Lower lobe of right lung (tissue), 2 donors: ENCODE data around the gene XPNPEP1. TPM values are rescaled to one million over a fixed set of nuclear protein-coding genes. Genes with fewer than 3 reads are reported as not detected.

Experiments
- ATAC-seq, 2 donors: fragments of 200-7000 bp; cut with Tn5 transposase; one replicate each; pipeline ENCODE4 v1.9.1; 2020 to 2022; ENCODE audit warnings: mild to moderate bottlenecking in 2 of 2, moderate library complexity in 2 of 2
- DNase-seq: peaks from one replicate; pipeline ENCODE4 v3.0.0-alpha.2; 2020
- H3K27ac ChIP-seq: fragments of 200-600 bp; one replicate; pipeline ENCODE4 v1.8.0; 2022
- H3K27me3 ChIP-seq: fragments of 200-600 bp; one replicate; pipeline ENCODE4 v1.8.0; 2022; ENCODE audit warnings: low read depth
- H3K36me3 ChIP-seq: fragments of 200-600 bp; one replicate; pipeline ENCODE4 v1.8.0; 2022; ENCODE audit warnings: mild to moderate bottlenecking
- H3K4me1 ChIP-seq: fragments of 200-600 bp; one replicate; pipeline ENCODE4 v1.8.0; 2022
- H3K4me3 ChIP-seq: fragments of 200-600 bp; one replicate; pipeline ENCODE4 v1.8.0; 2022; ENCODE audit warnings: mild to moderate bottlenecking
- H3K9me3 ChIP-seq: fragments of 200-600 bp; one replicate; pipeline ENCODE4 v1.8.0; 2022
- intact Hi-C: fragments of 100-400 bp; cut with DNase I; formaldehyde crosslinking; loops from one replicate; pipeline ENCODE4 v1.11.0; 2022
- total RNA-seq: library from RNA; stranded (reverse); fragmentation: NEBNext Ultra II Directional; extraction: Animal tissue kit (Norgen Biotek cat#: 25700); gene quantifications from one replicate; pipeline ENCODE4 v1.2.1, GENCODE V29; 2021
- TF ChIP-seq, protein P1 (sequence below): fragments of 200-600 bp; IDR thresholded peaks from one replicate; pipeline ENCODE4 v1.8.0; 2022; ENCODE audit warnings: antibody characterized with exemption, mild to moderate bottlenecking
- donor health status: DM: no; HTN: yes; CAD: no; lungs with severe emphysema.

Gene XPNPEP1
- total RNA-seq, 1 donor from 2014 or later = 52.1 TPM

DNA sequence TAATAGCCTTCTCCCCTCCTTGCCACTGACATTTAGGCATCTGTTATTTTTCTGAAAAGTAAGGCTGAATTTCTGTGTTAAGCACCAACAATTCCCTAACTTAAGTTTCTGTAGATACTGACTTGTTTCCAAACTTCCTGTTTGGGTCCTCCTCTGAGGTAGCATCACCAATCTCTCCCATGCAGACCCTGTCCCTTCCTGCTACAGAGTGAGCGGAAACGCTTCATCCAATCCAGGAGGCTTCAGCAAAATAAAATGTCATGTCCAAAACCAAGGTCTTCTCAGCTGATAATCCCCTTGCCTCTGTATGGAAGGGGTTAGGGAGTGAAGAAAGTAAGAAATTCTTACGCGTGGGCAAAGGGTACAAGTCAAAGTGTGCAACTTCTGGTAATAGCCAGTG lies 29.9 kb downstream of the XPNPEP1 start:
- no peak for DNase-seq
- Histone ChIP-seq H3K4me1 (peaks cover 36% of the 10 kb centered on the region), H3K27me3 (no peaks in the 10 kb centered on the region), H3K36me3 (peaks cover 34% of the 10 kb centered on the region), H3K27ac (peak overlapping the region; percentile 38), H3K4me3 (no peak overlapping the region), H3K9me3 (no peaks in the 10 kb centered on the region)
- no peak for ATAC-seq
- TF ChIP-seq, protein P1, sequence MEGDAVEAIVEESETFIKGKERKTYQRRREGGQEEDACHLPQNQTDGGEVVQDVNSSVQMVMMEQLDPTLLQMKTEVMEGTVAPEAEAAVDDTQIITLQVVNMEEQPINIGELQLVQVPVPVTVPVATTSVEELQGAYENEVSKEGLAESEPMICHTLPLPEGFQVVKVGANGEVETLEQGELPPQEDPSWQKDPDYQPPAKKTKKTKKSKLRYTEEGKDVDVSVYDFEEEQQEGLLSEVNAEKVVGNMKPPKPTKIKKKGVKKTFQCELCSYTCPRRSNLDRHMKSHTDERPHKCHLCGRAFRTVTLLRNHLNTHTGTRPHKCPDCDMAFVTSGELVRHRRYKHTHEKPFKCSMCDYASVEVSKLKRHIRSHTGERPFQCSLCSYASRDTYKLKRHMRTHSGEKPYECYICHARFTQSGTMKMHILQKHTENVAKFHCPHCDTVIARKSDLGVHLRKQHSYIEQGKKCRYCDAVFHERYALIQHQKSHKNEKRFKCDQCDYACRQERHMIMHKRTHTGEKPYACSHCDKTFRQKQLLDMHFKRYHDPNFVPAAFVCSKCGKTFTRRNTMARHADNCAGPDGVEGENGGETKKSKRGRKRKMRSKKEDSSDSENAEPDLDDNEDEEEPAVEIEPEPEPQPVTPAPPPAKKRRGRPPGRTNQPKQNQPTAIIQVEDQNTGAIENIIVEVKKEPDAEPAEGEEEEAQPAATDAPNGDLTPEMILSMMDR = no peak
- intact Hi-C loops = no loop called here

DNA sequence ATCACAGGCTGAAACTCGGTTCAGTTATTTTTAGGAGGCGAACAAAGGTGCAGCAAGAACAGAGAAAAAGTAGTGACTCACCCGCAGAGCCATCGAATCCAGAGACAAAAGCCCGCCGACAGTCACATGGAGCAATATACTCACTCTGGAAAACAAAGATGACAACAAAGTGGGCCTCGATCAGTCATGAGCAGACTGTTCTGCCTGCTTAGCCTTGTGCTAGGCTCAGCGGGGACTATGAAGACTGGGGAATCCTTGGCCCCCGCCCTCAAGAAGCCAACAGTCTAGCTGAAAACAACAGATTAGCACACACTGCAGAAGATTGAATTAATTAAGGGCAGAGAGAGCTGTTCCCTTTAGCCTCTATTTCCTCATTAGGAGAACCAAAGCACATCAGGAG lies 30.4 kb downstream of the XPNPEP1 start:
- no peak overlapping the region for H3K4me3 ChIP-seq
- TF ChIP-seq, protein P1 = no peak
- peaks cover 34% of the 10 kb centered on the region for H3K4me1 ChIP-seq
- H3K9me3 ChIP-seq = no peaks in the 10 kb centered on the region
- intact Hi-C loops = no loop called here
- DNase-seq (no peak), ATAC-seq (no peak)
- H3K27me3 ChIP-seq = no peaks in the 10 kb centered on the region
- no peak overlapping the region for H3K27ac ChIP-seq
- peaks cover 39% of the 10 kb centered on the region for H3K36me3 ChIP-seq

DNA sequence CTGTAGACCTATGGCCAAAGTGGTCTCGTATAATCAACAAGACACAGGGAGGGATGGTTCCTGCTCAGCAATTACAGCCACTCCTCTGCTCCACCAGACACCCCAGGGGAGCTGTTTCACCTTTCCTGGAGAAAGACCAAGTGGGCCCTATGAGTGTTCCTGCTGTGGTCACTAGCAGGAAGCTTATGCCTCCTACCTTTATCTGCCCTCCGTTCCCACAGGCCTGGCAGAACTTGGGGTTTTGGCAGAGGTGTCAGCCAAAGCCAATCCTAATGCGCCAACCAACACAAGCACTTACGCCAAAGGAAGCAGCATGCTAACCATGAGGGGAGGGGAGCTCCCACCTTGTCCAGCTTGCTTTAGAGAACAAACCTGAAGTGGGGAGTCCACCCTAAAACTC lies 31.2 kb downstream of the XPNPEP1 start:
- Histone ChIP-seq H3K36me3 (peaks cover 47% of the 10 kb centered on the region), H3K4me3 (no peak overlapping the region), H3K4me1 (peaks cover 34% of the 10 kb centered on the region), H3K27me3 (no peaks in the 10 kb centered on the region), H3K27ac (no peak overlapping the region), H3K9me3 (no peaks in the 10 kb centered on the region)
- TF ChIP-seq, protein P1 = no peak
- intact Hi-C loops = no loop called here
- ATAC-seq = peak in 1 of 2 donors; percentile 9
- DNase-seq = no peak

DNA sequence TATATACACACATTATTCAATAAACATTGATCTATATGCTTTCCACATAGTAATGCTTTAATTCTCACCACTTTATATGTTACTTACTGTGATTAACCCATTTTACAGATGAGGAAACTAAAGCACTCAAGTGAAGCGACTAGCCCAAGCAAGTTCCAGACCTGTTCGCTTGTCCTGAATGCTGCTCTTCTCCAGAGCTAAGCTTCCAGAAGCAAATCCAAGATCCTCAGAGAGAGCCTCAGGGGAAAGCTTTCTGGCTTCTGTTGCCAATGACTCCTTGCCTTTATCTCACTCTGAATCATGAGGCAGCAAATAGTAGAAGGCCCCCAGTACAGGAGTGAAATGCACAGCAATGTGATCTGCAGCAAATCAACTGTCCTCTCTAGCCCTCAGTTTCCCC lies 32.2 kb downstream of the XPNPEP1 start:
- H3K4me3 ChIP-seq = no peak overlapping the region
- no peaks in the 10 kb centered on the region for H3K27me3 ChIP-seq
- H3K36me3 ChIP-seq = peaks cover 57% of the 10 kb centered on the region
- H3K4me1 ChIP-seq = peaks cover 34% of the 10 kb centered on the region
- TF ChIP-seq, protein P1 = no peak
- DNase-seq = no peak
- intact Hi-C loops = no loop called here
- ATAC-seq = no peak
- no peaks in the 10 kb centered on the region for H3K9me3 ChIP-seq
- H3K27ac ChIP-seq = no peak overlapping the region

DNA sequence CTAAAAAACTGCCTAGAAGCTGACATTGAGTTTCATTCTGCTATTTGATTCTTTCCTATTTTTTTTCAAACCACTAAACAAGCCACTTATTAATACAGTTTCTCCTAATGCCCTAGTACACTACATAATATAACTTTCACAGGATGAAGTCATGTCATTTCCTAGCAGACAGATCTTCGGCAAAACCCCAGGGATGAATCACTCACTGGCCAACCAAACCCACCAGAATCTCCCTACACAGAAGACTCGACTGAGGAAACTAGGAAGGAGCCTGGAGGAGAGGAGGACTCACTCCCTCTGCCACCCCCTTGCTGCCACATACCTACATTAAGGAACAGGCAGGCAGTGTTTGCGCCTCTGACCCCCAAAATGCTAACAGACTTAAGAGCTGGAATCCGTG lies 33.4 kb downstream of the XPNPEP1 start:
- no peaks in the 10 kb centered on the region for H3K27me3 ChIP-seq
- H3K9me3 ChIP-seq = no peaks in the 10 kb centered on the region
- TF ChIP-seq, protein P1 = no peak
- ATAC-seq (no peak), DNase-seq (no peak)
- H3K36me3 ChIP-seq = peaks cover 68% of the 10 kb centered on the region
- no peak overlapping the region for H3K4me3 ChIP-seq
- H3K27ac ChIP-seq = no peak overlapping the region
- peaks cover 23% of the 10 kb centered on the region for H3K4me1 ChIP-seq
- intact Hi-C loops = no loop called here

DNA sequence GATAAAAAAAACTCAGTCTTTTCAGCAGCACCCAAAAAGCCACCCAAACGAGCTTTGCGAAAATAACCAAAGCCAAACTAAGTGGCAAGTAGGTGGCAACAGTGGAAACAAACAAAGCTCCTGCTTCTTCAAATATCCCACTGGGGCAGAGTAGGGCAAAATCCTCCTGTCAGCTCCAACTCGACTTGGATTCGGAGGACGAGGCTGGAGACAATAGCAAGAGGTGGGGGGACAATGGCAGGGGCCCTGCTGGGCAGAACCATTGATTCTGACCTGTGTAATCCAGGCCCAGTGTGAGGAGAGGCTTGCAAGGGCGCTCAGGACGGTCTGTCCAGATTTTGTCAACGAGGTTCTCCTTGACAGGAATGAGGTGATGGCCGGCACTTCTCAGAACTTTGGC lies 35.5 kb downstream of the XPNPEP1 start:
- DNase-seq = no peak
- TF ChIP-seq, protein P1 = no peak
- H3K9me3 ChIP-seq = no peaks in the 10 kb centered on the region
- intact Hi-C loops = no loop called here
- H3K27ac ChIP-seq = no peak overlapping the region
- peaks cover 18% of the 10 kb centered on the region for H3K4me1 ChIP-seq
- ATAC-seq = no peak
- no peak overlapping the region for H3K4me3 ChIP-seq
- H3K27me3 ChIP-seq = no peaks in the 10 kb centered on the region
- H3K36me3 ChIP-seq = peaks cover 81% of the 10 kb centered on the region
